HepG2 (cell line): ENCODE measurements around the gene RBCK1. TPM values are rescaled to one million over a fixed set of nuclear protein-coding genes. Genes with fewer than 3 reads are reported as not detected.

ENCODE experiments used
- CC2D1A ChIP-seq: sonication (generic); formaldehyde crosslinking; IDR thresholded peaks from 2 replicates; pipeline ENCODE4 v1.8.1; 2023; ENCODE audit warnings: mild to moderate bottlenecking, missing genetic modification reagents
- FOSL1 ChIP-seq: sonication (generic); formaldehyde crosslinking; IDR thresholded peaks from 2 replicates; pipeline ENCODE4 v1.9.0; 2021; ENCODE audit warnings: missing genetic modification reagents, borderline replicate concordance
- GLMP ChIP-seq: sonication (generic); formaldehyde crosslinking; IDR thresholded peaks from 2 replicates; pipeline ENCODE4 v1.9.0; 2021; ENCODE audit warnings: missing genetic modification reagents, mild to moderate bottlenecking, borderline replicate concordance
- KLF16 ChIP-seq, 2 experiments: sonication (generic) in 1 of 2; formaldehyde crosslinking in 1 of 2; IDR thresholded peaks; 2 replicates each; pipeline versions ENCODE4 v1.6.1 to v1.8.0; 2016 to 2023; ENCODE audit warnings: missing genetic modification reagents in 2 of 2, missing compliant biosample characterization in 1 of 2
- MLXIP ChIP-seq: sonication (generic); formaldehyde crosslinking; IDR thresholded peaks from 2 replicates; pipeline ENCODE4 v1.9.0; 2021; ENCODE audit warnings: missing genetic modification reagents, borderline replicate concordance
- ZFYVE20 ChIP-seq: sonication (generic); formaldehyde crosslinking; IDR thresholded peaks from 2 replicates; pipeline ENCODE4 v1.8.0; 2023; ENCODE audit warnings: low read depth, mild to moderate bottlenecking, moderate library complexity, missing genetic modification reagents, borderline replicate concordance
- ZNF383 ChIP-seq: sonication (generic); formaldehyde crosslinking; IDR thresholded peaks from 2 replicates; pipeline ENCODE4 v1.4.0; 2020; ENCODE audit warnings: missing genetic modification reagents, mild to moderate bottlenecking, borderline replicate concordance
- ZNF460 ChIP-seq: sonication (generic); formaldehyde crosslinking; IDR thresholded peaks from 2 replicates; pipeline ENCODE4 v1.5.1; 2020; ENCODE audit warnings: missing genetic modification reagents, mild to moderate bottlenecking, borderline replicate concordance
- ZNF512 ChIP-seq: sonication (generic); formaldehyde crosslinking; IDR thresholded peaks from 2 replicates; pipeline ENCODE4 v1.4.0; 2020; ENCODE audit warnings: mild to moderate bottlenecking, missing genetic modification reagents
- ZNF562 ChIP-seq: sonication (generic); formaldehyde crosslinking; IDR thresholded peaks from 2 replicates; pipeline ENCODE4 v1.8.0; 2022; ENCODE audit warnings: missing genetic modification reagents, borderline replicate concordance
- polyA plus RNA-seq, 8 experiments: library from polyadenylated mRNA; depleted of rRNA in 3 of 8; stranded (reverse) in 7 of 8; unstranded in 1 of 8; fragments of >200 nt; fragmentation: Illumina TruSeq in 4 of 8; extraction: Trizol in 4 of 8; gene quantifications; 2 replicates each; pipeline versions ENCODE4 v1.2.1 to v1.2.3, GENCODE V29; 2011 to 2016; ENCODE audit warnings: low read depth in 4 of 8, missing spikeins in 1 of 8, mixed read lengths in 1 of 8; ENCODE audit not compliant: insufficient read depth in 1 of 8
- total RNA-seq, 5 experiments: library from RNA; depleted of rRNA; stranded (reverse); fragments of >200 nt; fragmentation: Illumina TruSeq; extraction: Trizol; gene quantifications; 2 replicates each; pipeline ENCODE4 v1.2.3, GENCODE V29; 2016; ENCODE audit warnings: low read depth in 1 of 5
- TF ChIP-seq, protein P1 (sequence below): sonication (generic); formaldehyde crosslinking; IDR thresholded peaks from one replicate; pipeline ENCODE4 v1.5.1; 2020; ENCODE audit warnings: mild to moderate bottlenecking, missing genetic modification reagents; ENCODE audit errors: not compliant biosample characterization

The RBCK1 gene
- total and polyA plus RNA-seq, 2 of the 13 experiments (the other 11 are each of a cell fraction or from before 2014, with no cell fraction given) = 149 to 215 TPM

GRCh38 chr20:401682-402495, 6.2 kb upstream of the RBCK1 start (continued):
- no peak for TF ChIP-seq ZNF460 (CRISPR knock-in tag)
- TF ChIP-seq ZNF562 (CRISPR knock-in tag) = no peak
- TF ChIP-seq, protein P1, sequence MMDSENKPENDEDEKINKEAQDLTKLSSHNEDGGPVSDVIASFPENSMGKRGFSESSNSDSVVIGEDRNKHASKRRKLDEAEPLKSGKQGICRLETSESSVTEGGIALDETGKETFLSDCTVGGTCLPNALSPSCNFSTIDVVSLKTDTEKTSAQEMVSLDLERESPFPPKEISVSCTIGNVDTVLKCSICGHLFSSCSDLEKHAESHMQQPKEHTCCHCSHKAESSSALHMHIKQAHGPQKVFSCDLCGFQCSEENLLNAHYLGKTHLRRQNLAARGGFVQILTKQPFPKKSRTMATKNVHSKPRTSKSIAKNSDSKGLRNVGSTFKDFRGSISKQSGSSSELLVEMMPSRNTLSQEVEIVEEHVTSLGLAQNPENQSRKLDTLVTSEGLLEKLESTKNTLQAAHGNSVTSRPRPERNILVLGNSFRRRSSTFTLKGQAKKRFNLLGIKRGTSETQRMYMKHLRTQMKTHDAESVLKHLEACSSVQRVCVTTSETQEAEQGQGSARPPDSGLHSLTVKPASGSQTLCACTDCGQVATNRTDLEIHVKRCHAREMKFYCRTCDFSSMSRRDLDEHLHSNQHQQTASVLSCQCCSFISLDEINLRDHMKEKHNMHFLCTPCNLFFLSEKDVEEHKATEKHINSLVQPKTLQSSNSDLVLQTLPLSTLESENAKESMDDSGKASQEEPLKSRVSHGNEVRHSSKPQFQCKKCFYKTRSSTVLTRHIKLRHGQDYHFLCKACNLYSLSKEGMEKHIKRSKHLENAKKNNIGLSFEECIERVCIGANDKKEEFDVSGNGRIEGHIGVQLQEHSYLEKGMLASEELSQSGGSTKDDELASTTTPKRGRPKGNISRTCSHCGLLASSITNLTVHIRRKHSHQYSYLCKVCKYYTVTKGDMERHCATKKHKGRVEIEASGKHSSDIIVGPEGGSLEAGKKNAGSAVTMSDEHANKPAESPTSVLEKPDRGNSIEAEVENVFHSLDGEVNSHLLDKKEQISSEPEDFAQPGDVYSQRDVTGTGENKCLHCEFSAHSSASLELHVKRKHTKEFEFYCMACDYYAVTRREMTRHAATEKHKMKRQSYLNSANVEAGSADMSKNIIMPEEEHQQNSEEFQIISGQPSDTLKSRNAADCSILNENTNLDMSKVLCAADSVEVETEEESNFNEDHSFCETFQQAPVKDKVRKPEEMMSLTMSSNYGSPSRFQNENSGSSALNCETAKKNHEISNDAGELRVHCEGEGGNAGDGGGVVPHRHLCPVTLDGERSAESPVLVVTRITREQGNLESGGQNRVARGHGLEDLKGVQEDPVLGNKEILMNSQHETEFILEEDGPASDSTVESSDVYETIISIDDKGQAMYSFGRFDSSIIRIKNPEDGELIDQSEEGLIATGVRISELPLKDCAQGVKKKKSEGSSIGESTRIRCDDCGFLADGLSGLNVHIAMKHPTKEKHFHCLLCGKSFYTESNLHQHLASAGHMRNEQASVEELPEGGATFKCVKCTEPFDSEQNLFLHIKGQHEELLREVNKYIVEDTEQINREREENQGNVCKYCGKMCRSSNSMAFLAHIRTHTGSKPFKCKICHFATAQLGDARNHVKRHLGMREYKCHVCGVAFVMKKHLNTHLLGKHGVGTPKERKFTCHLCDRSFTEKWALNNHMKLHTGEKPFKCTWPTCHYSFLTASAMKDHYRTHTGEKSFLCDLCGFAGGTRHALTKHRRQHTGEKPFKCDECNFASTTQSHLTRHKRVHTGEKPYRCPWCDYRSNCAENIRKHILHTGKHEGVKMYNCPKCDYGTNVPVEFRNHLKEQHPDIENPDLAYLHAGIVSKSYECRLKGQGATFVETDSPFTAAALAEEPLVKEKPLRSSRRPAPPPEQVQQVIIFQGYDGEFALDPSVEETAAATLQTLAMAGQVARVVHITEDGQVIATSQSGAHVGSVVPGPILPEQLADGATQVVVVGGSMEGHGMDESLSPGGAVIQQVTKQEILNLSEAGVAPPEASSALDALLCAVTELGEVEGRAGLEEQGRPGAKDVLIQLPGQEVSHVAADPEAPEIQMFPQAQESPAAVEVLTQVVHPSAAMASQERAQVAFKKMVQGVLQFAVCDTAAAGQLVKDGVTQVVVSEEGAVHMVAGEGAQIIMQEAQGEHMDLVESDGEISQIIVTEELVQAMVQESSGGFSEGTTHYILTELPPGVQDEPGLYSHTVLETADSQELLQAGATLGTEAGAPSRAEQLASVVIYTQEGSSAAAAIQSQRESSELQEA = no peak
- TF ChIP-seq ZNF383 (CRISPR knock-in tag) = no peak
- no peak for TF ChIP-seq MLXIP (CRISPR knock-in tag)
- peak in 1 of 2 experiments; percentile 24; a peak in 1 of 4 replicates for TF ChIP-seq KLF16 (CRISPR knock-in tag; IDR thresholded peaks at IDR 0.05)
- TF ChIP-seq FOSL1 (CRISPR knock-in tag) = peak; percentile 76; the same call in 1 of the 2 replicates
- TF ChIP-seq CC2D1A (CRISPR knock-in tag) = no peak
- TF ChIP-seq ZFYVE20 (CRISPR knock-in tag) = no peak
- TF ChIP-seq GLMP (CRISPR knock-in tag) = no peak
- no peak for TF ChIP-seq ZNF512 (CRISPR knock-in tag)
